GM19023 (cell line): ENCODE data around the gene ARRDC5.
"Not testable (repeated sequence)": the region's sequence is repeated elsewhere in the genome, so short reads cannot be mapped to it uniquely, and the experiment has no call there.

Experiments used
- ATAC-seq: cut with Tn5 transposase; IDR thresholded peaks from one replicate; pipeline ENCODE4 v1.9.1; 2021; ENCODE audit warnings: mild to moderate bottlenecking, moderate library complexity; ENCODE audit not compliant: unreplicated experiment

Gene ARRDC5

DNA sequence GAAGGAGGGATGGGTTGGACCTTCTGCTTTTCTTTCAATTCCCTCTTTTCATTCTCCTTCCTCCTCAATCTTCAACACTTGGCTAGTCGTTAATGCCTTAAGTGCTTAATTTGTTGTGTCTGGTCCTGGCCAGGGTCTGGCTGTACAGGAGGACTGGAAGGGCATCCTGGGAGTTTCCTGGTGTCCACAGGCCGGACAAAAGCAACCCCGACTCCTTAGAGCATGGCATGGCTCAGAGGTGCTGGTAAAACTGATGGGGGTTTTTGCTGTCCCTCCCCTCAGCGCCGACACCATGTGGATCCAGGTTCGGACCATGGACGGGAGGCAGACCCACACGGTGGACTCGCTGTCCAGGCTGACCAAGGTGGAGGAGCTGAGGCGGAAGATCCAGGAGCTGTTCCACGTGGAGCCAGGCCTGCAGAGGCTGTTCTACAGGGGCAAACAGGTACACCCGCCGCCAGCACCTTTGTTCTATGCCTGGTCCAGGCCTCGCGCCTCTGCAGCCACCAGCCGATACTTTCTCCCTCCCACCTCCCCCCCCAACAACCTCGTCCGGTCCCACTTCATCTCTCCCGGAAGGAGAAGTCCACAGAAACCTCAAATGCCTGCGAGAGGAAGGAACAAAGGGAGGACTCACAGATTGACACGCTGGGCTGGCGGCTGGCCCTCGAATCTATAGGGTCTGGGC is 8.0 kb upstream of the ARRDC5 start:
- ATAC-seq, result no peak

DNA sequence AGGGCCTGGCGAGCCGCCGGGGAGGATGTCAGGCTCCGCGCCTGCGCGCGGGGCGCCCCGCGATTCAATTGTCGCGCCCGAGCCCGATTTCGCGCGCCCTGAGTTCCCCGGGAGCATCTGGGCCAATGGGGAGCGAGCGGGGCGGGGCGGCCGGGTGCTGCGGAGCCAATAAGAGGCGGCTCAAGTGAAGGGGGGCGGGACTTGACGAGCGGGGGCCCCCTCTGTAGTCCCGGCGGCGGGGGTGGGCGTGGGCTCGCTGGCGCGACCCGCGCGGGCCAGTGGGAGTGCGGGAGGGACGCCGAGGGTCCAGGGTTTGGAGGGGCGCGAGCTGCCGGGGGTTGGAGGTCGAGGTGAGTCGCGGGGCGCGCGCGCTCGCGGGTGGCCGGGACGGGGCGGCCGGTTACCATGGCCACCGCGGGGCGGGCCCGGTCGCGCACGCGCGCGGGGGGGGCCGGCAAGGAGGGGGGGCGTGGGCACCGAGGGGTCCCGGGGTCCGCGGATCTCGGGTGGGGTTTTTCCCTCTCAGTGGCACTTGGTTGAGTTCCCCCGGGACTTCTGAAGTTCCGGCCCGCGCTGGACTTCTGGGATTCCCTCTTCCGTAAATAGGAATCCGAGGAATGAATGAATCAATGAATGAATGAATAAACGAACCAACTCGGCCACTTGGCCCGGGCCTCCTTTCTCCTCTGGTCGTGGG is 7.3 kb upstream of the ARRDC5 start:
- peak; percentile 82 for ATAC-seq

- no peak for ATAC-seq
Measured at GRCh38 chr19:4909156-4909896, 6.6 kb upstream of the ARRDC5 start, which contains the start of gene UHRF1. TSS of gene UHRF1 (plus strand) at chr19:4909501. CDS start at chr19:4910886, 1,385 bp downstream.

GRCh38 chr19:4908781-4909155 is 6.1 kb upstream of the ARRDC5 start:
- no peak for ATAC-seq

DNA sequence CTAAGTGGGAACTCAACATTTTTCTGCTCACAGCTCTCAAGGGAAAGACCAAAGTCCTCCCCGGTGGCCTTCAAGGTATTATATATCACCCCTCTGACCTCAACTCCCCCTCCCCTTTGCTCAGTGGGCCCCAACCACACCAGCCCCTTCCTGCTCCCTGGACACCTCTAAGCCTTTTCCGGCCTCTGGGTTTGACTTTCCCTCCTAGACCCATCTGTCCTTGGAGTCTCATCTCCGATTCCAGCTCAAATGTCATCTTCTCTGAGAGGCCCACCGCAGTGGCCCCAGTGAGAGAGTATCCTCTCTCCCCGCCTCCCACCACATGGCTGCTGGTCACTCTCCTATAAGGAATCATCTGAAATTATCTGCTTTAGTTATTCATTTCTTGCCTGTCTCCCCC is 5.7 kb upstream of the ARRDC5 start:
- ATAC-seq, result no peak

GRCh38 chr19:4906963-4907362 is 4.3 kb upstream of the ARRDC5 start:
- no peak for ATAC-seq

DNA sequence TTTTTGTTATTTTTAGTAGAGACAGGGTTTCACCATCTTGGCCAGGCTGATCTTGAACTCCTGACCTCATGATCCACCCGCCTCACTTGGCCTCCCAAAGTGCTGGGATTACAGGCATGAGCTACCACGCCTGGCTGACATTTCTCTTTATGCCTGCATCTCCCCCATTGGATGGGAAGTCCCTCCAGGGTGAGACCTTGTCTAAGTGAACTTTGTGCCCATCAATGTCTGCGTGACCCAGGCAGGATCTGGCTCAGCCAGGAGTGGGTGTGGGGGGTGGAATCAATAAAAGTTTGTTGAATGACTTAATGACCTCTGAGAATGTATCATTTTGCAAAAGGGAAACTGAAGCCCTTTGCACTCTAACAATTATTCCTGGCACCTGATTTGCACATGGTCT is 1.8 kb upstream of the ARRDC5 start:
- no peak for ATAC-seq

DNA sequence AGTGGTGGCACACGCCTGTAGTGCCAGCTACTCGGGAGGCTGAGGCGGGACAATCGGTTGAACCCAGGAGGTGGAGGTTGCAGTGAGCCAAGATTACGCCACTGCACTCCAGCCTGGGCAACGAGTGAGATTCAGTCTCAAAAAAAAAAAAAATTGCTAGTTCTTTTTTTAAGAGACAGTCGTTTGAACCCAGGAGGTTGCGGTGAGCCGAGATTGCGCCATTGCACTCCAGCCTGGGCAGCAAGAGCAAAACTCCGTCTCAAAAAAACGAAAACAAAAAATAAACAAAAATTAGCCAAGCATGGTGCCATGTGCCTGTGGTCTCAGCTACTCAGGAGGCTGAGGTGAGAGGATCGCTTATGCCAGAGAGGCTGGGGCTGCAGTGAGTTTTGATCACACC is 1.8 kb downstream of the ARRDC5 start:
- not testable (repeated sequence) for ATAC-seq

- no peak for ATAC-seq
Measured at GRCh38 chr19:4897146-4897545, 5.5 kb downstream of the ARRDC5 start.

DNA sequence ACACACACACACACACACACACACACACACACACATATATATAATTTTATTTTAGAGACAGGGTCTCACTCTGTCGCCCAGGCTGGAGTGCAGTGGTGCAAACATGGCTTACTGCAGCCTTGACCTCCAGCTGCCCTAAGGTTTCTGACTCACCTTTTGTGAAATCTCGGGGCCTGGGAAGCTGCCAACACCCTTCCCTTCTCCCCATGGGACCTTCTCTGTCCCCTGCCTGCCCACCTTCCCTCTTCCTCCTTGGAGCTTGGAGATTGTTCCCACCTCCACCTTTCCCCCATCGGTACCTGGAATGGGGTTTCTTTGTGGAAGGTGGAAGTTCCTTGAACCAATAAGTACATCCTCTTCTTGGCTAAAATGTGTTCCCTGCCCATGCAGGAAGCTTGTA is 6.3 kb downstream of the ARRDC5 start:
- ATAC-seq, result no peak

- ATAC-seq, result not testable (repeated sequence)
Measured at GRCh38 chr19:4892962-4893361, 9.7 kb downstream of the ARRDC5 start.

DNA sequence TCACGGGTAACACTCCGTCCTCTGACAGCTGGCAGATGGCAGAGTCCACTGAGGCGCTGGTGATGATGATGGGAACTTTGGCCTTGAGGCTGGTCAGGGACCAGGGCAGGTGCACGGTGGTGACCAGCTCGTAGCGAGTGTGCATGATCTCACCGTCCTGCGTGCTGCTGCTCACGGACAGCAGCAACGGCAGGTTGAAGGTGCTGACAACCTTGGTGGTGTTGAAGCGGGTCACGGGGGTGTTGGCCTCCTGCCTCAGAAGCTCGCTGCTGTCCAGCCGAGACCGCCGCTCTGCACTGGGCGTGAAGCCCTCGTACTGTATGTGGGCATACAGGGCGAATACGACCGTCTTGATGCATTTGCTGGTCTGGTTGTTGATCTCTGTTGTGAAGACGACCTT is 11.6 kb downstream of the ARRDC5 start:
- no peak for ATAC-seq

GRCh38 chr19:4889034-4889815 is 13.5 kb downstream of the ARRDC5 start:
- ATAC-seq, result no peak

DNA sequence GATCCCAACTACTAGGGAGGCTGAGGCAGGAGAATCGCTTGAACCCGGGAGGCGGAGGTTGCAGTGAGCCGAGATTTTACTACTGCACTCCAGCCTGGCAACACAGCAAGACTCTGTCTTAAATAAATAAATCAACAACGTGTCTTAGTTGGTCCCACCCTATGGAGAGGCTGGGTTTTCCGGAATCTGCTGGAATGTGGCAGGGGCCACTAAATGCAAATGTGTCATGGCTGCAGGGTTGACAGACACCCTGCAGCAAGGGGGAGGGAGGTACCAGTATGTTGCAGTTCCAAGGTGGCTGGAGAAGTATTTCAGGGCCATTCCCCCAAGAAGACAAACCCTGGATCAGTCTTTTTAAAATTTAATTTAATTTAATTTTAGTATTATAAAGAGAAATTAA is 14.9 kb downstream of the ARRDC5 start:
- not testable (repeated sequence) for ATAC-seq

GRCh38 chr19:4884993-4885392 is 17.7 kb downstream of the ARRDC5 start:
- ATAC-seq, result not testable (repeated sequence)

DNA sequence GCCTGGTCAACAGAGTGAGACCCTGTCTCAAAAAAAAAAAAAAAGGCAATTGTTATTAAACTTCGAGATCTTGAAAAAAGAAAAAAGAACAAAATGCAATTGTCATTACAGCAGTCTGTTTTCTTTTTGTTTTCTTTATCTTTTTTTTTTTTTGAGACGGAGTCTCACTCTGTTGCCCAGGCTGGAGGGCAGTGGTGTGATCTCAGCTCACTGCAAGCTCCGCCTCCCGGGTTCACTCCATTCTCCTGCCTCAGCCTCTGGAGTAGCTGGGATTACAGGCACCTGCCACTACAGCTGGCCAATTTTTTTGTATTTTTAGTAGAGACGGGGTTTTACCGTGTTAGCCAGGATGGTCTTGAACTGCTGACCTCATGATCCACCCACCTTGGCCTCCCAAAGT is 19.8 kb downstream of the ARRDC5 start:
- not testable (repeated sequence) for ATAC-seq

GRCh38 chr19:4879041-4879440 is 23.7 kb downstream of the ARRDC5 start:
- no peak for ATAC-seq

DNA sequence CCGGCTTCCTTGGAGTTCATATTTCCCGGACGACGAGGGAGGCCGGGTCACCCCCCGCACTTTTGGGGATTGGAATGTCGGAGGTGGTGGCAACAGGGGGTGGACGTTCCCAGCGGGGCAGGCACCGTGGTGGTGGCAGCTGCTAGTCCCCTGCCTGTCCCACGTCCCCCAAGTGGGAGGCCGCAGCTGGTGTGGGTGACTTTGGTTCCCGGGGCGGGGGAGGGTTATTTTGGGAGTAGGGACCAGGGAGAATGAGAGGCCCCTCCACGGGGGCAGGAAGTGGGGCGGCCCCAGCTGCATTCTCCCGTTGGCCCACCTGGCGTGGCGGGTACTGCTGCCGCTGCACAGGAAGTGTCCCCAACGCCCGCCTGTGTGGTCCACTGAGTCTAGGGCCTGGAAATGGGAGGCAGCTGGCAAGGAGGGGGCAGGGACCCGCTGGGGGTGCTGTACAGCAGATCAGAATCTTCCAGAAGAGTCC is 24.2 kb downstream of the ARRDC5 start:
- ATAC-seq, result no peak

GRCh38 chr19:4877753-4878490 is 24.8 kb downstream of the ARRDC5 start:
- ATAC-seq, result no peak

GRCh38 chr19:4873930-4874329 is 28.8 kb downstream of the ARRDC5 start:
- ATAC-seq, result no peak
